ENCODE measurements around the gene RBM6.

DNA sequence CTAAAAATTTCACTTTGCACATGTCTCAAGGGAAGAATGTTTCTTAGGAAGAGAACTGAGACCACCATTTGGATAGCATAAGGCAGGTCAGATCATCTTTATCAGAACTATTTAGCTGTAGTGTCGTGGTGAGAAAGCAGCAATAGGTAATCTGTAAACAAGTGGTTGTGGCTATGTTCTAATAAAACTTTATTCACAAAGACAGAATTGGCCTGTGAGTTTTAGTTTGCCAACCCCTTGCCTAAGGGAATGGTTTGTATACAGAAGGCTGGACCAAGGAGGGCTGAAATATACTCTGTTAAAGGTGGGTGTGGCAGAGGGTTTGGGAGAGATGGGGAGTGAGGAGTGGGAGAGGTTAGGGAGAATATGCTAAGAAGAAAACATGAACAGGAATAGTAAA lies 138.1 kb downstream of the RBM6 start:
- TF ChIP-seq CTCF (conservative IDR thresholded peaks at IDR 0.05; ENCODE audit: low read depth, low read length) (no peak), POLR2A (IDR thresholded peaks at IDR 0.05; ENCODE audit: low read depth, low read length) (no peak), FOS (IDR thresholded peaks at IDR 0.05; ENCODE audit: low read depth, low read length) (no peak)
- TF ChIP-seq, protein P1, sequence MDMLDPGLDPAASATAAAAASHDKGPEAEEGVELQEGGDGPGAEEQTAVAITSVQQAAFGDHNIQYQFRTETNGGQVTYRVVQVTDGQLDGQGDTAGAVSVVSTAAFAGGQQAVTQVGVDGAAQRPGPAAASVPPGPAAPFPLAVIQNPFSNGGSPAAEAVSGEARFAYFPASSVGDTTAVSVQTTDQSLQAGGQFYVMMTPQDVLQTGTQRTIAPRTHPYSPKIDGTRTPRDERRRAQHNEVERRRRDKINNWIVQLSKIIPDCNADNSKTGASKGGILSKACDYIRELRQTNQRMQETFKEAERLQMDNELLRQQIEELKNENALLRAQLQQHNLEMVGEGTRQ (IDR thresholded peaks at IDR 0.05; ENCODE audit: low read depth, low read length) = no peak
